Smooth muscle cell of the brain vasculature (primary cell): ENCODE results near the gene WDFY4.

Experiments
- DNase-seq: peaks from one replicate; pipeline ENCODE4 v3.0.0-alpha.2; 2012; ENCODE audit warnings: low read depth, low spot score

WDFY4 gene

DNA sequence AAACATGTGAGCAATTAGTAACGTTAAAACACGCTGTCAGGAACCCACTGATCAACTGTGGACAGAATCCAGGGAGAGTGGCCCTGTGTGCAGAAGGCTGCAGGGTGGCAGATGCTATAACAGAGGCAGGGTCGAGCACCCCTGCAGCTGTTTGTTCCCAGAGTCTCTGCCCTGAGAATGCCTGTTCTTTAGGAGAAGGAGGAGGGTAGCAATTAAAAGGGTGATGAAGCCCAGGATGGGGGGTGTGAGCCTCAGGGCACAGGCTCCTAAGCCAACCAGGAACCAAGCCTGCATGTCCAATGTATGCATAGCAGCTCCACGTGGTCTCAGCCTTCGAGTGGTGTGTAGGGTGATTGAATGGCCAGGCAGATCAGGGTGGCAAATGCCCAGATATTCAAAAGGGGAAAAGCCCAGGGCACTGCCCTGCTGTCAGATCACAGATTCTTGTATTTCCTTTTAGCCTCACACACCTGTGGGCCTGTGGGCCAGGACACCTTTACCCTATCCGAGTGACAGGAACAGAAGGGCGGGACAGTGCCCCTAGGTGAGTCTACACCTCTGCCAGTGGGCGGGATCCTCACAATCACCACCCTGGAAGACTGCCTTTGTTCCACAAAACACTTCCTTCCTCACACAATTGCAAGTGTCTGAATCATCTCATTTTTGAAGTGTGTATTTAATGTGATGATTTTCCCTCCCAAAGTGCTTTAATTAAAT lies 7.3 kb downstream of the WDFY4 start:
- DNase-seq, result no peak

DNA sequence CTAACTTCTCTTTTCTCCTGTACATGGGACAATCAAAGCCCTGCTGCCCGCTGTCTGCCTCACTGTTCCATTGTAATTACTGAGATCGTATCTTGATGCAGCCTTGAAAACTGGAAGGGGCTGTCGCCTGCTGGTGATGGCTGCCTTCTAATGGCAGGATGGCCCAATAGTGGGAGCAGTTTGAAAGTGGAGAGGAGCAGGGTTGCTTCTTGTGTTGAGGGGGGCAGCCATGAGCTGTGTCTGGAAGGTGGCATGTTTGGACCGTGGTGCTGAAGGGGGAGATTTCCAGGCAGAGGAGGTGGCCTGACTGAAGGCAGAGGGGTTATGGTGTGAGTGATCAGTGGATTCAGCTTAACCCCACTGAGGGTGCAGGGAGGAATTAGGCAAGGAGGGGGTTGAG lies 8.1 kb downstream of the WDFY4 start:
- no peak for DNase-seq

DNA sequence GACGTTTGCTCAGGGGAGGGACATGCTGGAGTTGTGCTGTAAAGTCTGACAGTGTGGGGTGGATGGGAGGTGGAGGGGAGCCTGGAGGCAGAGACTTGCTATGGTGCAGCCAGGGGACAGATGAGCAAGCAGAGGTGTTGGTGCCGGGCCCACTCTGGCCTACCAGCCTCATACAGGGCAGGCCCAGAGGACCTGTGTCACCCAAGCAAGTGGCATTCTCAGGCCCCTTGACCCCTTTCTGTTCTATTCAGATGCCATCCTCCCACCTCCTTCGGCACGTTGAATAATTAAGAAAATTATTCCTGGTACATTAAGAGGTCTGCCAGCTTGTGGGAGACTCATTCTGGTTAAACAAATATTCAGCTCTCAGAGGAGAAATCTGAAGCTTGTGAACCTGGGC lies 8.5 kb downstream of the WDFY4 start:
- no peak for DNase-seq

DNA sequence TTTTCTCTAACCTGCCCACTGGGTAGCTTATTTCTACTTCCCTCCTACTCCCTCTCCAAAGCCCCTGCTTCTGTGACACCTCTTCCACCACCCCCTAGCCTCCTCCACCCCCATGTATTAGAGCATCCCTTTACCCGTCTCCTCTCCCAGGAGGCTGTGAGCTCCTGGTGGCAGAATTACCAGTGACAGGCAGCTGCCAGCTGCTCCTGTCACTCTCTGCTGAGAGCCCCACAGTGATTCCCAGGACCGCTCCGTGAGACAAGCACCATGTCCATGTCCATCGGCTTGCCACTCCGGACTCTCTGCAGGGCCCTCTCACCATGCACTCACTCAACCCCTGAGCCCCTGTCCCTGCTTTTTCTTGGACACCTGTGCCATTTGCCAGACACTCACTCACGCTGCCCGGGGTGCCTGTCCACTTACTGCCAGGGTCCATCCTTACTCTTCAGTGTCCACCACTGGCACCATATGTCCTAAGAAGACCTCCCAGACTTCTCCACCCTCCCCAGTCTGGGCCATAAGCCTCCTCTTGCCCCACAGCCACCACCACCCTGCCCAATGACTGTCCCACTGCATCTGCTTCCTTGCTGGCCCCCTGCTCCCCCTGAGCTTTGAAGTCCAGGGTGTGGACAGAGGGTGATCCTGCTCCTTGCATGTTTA lies 9.8 kb downstream of the WDFY4 start:
- no peak for DNase-seq

DNA sequence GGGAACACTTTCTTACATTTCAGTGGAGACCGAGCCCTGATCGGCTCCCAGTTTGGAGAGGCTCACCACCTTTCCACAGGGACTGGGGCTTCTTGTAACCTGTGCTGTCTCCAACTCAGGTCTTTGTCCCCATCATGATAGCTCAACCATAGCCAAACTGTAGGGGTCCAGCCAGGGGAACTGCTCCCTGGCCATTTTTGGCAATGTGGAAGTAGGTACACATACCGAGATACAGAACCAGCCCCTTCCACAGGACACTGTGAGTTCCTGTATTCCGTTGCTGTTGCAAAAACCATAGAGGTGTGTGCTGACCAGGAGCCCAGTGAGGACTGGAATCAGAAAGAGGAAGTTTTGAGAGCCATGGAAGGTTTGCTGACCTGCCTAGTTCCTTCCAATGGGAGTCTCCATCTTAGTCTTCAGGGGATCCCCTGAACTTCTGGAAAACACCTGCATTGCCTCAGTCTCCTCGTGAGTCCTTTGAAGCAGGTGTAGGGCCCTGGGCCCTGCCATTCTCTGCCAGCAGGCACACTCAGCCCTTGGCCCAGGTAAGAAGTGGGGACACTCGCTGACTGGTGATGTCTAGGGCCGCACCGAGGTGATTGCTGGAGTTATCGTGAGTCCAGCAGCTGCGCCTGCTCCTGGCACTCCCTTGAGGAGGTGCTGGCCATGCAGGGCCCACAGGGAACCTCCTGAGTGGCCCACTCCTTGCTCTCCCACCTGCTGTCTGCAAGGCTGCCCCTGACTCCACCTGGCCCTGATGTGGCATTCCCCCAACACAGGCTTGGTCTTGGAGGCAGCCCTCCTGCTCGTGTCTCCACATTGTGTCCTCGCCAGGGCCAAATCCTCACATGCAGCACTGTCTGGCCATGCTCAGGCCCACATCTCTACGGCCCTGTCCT lies 11.2 kb downstream of the WDFY4 start:
- DNase-seq, result no peak

DNA sequence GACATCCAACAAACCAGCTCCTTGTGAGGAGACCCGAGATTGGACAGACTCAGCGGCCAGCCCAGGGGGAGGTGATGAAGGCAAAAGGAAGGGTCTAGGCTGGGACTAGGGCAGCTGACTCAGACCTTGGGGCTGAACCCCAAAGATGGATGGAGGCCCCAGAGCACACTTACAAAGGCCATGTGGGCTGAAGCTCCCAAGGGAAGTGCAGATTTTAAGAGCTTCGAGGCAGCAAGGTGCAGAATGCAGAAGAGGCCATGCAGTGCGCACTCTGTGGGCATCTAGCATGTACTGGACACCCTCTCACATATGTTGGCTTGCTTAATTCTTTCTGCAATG lies 11.8 kb downstream of the WDFY4 start:
- DNase-seq, result no peak

DNA sequence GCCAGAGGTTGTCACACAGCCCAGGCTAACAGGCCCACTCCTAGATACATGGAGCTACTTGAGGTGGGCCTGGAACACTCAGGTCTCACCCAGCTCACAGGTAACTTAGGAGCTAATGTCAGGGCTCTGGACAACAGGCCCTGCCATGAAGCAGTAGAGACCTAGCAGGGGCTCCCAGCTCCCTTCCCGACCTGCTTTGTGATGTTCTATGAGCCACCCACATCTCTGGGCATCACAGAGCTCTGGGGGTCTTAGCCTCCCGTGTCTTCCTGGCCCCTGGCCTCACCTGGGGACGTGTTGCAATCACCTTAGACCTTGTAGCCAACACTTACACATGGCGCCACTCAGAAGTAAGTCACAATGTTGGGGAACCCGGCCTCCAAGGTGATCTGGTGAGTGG lies 12.4 kb downstream of the WDFY4 start:
- DNase-seq, result no peak

DNA sequence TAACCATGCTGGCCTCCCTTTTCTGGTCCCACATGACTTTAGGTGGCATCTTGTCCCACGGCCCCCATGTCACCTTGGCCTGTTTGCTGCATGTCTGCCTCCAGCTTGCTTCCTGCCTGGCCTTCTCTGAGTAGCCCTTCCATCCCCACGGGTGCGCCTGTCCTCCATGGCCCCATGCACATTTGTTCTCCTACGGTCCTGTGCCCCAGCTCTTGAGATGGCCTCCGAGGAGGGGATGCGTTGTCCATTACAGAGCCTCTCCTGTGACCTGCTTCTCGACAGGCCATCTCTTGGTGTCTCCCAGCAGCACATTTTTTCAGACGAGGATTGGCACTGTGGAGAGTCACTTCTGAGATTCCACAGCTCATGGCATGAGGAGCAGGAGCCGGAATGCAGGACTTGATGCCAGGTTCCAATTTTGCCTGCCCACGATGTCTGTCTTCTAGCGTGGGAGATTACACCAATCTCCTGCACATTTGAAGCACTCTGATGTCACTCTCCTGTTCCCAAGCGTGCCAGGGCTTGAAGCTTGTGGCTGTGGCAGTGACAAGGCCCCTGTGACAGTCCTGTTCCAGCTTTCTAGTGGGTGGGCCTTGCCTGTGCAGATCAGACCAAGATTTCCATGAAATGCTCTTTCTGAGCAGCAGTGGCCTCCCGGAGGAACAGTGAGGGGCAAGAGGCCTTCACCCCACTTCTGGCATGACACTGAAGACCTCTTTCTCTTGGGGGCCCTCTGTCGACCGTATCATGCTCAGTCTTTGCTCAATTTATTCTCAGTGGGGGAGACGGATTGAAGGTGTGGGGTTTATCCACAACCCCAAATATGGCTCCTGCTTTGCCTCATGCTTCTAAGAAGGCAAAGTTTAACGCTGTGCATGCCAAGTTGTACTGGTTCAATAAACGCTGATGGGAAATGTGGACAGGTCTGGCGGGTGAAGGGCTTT lies 13.4 kb downstream of the WDFY4 start:
- no peak for DNase-seq

DNA sequence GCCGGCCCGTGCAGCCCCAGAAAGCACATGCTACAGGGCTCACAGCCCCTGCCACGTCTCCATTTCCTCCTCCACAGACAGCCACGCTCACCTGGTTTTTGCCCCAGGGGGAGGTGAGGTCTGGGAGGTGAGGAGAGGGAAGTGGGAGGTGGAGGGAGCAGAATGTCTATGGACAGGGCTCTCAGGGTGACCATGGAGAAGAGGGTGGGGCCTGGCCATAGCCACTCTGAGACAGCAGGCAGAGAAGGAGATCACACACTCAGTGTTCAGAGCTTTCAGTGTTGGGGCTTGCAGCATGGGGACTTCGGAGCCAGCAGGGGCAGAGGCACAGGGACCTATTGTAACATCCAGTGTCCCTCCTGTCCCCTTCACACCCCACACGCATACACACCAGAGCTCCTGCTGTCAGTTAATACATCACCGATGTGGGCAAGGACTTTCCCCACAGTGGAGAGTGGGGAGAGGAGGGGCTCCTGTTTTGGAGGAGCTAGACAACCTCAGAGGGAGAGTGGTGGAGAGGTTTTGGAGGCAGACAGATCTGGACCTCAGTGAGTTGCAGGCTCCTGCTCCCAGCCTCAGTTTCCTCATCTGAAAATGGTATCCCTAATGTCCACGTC lies 14.4 kb downstream of the WDFY4 start:
- no peak for DNase-seq

DNA sequence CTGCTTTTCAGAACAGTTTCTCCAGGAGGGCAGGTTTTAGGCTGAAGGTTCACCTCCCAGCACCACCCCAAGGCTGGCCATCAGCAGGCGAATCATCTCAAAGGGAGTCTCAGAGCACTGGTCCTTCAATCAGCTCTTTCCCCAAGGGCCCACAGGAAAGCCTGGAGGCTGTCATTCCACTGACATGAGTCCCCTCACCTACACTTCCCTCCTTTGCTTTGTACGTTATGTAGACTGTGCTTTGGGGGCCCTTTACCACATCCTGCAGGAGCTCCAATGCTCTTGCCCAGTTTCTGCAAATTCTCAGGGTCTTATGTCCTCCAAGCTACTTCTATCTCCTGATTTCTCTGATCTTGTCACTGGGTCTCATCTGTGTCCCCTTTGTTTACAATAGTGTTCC lies 15.4 kb downstream of the WDFY4 start:
- DNase-seq, result no peak

DNA sequence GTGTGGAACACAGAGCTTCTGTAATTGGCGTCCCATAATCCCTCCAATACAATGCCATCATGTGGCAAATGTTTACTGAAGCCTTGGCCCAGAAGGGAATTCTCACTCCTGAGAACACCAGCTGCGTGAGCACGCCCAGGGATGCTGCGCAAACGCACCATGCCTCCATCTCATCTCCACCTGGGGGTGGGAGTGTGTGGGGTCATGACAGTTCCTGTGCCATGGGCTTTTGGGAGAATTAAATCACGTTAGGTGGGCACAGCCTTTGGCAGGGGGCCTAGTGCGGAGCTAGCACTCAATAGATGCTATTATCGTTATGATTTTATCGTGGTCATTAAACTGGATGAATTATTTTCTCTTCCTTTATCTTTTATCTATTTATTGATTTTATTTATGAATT lies 15.8 kb downstream of the WDFY4 start:
- no peak for DNase-seq

DNA sequence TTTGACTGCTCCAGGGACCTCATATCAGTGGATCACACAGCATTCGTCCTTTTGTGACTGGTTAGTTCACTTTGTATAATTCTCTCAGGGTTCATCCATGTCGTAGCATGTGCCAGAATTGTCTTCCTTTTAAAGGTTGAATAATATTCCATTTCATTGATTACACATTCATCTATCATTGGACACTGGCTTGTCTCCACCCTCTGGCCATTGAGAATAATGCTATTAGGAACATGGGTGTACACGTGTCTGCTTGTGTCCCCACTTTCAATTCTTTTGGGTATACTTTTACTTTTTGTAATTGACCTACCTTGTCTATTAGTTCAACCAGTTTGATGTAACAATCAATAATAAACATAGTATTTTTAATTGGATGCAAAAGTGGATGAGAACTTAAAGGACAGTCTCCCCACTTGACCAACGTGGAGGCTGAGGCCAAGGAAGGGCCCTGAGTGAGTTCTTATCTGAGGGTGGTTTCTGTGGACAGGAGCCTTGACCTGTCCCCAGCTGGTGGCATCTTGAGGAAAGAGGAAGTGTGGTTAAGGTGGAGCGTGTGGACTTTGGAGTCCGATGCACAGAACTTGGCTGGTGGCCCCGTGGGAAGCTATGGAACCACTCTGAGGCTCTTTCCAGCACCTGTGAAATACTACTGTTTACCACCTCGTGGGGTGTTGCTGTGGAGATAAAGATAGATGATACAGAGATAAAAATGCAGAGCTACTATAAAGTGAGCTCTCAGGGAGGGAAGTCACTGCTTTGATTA lies 16.6 kb downstream of the WDFY4 start:
- DNase-seq, result no peak

DNA sequence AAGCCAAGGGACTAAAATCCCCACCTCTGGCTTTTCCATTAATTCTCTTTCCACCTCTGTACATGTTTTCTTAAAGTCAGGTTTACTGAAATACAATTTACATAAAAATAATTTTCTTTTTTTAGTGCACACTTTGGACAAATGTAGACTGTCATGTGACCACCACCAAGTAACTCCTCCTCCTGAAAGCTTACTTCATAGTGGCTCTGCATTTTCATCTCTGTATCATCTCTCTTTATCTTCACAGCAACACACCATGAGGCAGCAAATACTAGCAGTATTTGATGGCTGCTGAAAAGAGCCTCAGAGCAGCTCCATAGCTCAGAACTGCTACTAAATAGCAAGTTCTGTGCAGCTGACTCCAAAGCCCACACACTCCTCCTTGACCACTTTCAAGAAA lies 17.3 kb downstream of the WDFY4 start:
- DNase-seq, result no peak

DNA sequence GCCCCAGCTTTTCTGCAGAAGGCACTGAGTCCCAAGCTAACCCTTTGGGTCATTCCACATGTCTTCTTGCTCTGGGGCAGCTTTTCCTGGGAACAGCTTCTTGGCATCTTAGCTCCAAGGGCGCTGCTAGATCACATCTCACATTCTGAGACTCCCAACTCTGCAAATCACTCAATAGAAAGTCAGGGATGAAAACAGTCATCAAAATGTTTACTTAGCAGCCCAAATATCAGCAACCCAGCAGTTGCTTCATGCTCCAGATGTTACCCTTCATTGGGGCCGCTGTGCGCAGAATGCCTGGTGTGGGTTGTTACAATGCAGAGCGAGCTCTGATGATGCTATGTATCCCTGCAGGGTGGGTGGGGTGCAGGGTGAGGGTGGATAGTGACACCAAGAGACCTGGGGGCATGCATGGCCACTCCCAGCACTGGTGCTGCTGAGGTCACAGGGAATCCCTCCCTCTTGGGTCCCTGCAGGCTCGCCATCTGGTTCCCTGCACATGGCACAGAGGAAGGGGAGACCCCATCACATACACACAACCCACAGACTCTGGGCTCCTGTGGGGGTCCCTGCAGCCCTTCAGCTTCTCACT lies 19.0 kb downstream of the WDFY4 start:
- DNase-seq, result no peak

DNA sequence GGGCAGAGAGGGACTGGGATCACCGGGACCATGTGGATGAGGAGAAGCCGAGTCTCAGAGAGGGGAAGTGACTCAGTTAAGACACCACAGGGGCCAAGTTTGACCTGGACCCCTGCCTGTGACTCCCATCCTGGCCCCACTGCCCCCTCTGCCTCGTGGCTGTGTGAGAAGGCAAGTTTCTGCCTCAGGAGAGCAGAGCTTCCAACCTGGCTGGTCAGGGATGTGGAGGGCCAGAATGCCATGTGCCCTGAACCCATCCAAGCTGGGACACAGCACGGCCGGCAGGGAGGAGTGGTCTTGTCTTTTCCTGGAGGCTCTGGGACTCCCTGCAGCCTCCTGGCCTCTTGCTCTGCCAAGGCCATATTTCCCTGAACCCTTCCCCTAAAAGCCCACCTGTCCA lies 19.5 kb downstream of the WDFY4 start:
- no peak for DNase-seq

DNA sequence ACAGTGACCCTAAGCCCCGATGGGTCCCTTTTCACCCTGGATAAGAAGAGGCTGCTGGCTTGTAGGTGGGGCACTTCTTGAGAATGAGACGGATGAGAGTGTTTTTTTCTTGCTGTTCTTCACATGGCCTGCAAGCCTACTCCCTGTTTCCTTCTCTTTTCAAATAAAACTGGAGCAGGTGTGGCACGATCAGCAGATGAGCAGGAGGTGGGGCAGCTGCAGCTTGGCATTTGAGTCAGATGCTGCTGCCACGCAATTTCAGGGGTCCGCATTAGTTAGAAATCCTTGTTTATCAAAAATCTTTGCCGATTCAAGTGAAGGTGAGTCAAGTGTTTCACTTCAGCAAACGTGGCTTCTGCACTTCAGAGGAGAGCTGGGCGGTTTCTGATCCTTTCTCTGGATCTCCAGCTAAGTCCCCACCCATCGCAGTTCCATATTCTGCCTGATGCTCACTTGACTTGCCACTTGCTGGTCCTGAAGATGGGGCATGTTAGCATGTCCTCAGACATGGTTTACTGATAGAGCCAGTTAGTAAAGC lies 20.8 kb downstream of the WDFY4 start:
- DNase-seq, result no peak

DNA sequence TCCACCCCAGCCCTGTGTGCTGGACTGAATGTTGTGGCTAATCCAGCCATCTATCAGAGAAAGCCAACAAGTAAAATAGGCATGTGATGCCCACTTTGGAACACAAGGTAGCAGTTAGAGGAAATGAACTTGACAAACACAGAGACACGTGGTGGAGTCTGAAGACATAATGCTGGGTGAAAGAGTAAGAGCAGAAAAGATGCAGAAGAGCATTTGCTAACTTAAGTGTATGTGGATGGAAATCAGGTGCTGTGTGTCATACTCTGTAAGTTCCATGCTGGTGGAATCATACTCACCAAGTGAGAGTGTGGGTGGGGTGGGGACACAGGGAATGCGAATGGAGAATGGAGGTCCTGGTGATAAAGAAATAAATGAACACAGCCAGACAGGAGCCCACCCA lies 22.8 kb downstream of the WDFY4 start:
- no peak for DNase-seq

DNA sequence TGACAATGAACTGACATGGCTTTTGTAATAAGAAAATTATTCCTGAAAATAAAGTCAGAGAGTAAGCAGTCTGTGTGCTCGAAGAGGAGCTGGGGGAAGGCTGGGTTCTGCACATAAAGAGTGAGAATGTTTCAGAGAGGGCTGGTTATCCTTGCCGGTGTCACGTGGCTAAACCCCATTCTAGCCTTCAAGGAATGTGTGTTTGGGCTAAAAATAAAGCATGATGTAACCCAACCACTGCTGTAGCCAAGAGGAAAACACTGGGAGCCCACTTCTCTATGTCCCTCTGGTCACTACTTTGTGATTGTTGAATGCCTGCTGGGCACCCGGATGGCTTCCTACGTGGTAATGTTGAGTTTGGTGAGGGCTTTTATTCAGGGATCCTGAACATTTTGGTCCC lies 23.5 kb downstream of the WDFY4 start:
- no peak for DNase-seq

DNA sequence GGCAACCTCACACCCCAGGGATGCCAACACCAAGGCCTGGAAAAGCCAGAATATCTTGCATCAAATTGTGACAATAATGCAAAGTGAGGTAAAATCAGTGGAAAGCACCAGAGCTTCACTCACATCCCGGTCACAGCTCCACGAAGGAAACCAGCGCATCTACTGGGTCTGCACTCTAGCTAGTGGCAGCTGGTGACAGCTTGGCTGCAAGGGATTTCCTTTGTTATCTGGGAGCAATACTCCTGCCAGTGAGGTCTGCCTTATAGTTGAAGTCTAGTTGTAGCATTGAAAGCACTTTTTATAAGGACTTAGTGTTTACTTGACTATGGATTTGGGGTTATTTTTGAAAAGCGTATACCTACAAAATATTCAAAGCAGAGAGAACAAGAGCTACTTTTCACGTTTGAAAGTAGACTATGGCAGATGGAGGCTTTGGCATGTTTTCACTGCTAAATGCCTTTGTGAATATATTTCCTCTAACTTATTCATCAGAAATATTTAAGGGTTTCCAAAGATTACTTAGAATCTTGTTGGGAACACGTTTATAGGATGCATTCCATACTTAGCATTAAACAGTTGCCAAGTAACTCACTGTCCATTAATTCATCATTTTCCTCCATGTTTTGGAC lies 26.1 kb downstream of the WDFY4 start:
- DNase-seq, result no peak
